HuH-7.5 (cell line): Measurements from ENCODE around the gene ARFGEF3.

Experiments used
- DNase-seq: peaks from one replicate; pipeline ENCODE4 v3.0.0; 2011; ENCODE audit warnings: low spot score

The ARFGEF3 gene

DNA sequence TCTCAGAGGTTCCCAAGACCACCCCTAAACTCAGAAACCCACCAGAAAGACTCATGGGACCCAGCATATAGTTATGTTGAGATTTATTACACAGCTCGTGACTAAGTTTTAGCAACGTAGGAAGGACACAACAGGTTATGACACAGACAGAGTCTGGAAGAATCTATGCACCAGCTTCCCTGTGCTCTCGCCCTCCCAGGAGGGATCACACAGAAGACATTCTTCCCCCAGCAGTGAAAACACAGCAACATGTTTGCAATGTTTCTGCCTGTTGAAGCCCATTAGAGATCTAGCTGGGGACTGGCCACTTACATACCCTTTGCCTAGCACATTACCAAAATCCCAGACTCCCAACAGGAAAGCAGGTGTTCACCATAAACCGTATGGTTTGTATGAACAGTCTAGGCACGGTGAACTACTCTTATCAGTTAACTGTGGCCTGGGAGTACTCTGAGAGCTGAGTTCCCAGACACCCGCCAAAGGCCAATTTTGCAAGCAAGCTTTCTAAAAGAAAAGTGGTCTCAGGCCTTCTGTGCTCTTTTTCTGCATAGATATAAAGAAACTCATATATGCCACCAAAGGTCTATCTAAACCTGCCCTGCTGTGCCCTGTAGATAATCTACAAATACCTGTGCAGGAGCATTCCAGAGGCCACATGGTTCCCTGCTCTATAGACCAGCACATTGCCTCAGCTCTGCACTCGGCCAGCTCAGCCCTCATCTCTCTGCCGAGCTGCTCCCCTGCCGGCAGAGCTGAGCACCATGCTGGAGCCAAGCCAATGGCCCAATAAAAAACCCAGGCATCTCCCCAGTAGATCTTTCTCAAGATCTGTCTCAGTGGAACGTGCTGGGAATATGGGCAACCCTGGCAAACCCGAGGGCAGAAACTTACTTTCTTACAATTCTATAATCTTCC is 146.3 kb downstream of the ARFGEF3 start:
- DNase-seq, result no peak

- no peak for DNase-seq
Measured at GRCh38 chr6:138308731-138309110, 147.0 kb downstream of the ARFGEF3 start.

DNA sequence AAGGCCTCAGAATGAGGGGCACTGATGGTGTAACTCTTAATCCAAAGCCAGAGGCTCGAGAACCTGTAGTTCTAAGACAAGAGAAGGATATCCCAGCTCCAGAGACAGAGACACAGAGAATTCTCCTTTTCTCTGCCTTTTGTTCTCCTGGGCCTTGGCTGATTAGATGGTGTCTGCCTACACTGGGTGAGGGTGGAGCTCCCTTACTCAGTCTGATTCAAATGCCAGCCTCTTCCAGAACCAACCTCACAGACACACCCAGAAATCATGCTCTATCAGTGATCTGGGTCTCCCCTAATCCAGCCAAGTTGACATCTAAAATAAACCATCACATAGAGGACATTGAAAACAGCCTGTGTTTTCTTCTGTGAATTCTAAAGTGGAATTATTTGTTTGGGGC is 148.0 kb downstream of the ARFGEF3 start:
- DNase-seq, result no peak

DNA sequence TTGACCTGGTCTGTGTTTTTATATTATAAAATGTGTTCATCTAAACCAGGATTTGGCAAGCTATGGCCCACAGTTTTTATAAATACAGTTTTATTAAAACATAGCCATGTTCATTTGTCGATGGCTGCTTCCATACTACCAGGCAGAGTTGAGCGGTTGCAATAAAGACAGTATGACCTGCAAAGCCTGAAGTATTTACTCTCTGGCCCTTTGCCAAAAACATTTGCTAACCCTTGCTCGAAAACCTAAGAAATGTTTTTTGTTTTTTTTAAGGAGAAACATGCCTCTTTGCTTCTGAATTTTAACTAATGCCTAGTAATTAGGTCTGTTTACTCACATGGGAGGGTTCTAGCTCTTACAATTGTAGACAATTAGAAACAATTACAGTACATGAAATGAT is 148.6 kb downstream of the ARFGEF3 start:
- no peak for DNase-seq

DNA sequence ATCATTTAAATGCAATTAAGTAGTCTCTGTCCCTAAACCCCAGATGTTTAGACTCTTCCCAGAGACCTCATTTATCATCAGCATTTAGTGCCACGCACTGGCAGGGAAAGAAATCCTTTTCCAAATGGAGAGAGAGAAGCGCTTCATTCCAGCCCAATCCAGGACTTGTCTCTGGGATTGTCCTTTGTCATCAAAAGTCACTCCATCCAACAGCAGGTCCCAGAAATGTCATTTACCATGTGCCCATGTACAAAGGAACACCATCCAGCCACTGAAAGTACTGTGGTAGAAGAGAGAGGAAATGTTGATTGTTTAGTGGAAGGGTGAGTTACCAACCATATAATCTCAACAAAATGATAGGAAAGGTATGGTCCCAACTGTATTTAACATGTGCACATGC is 149.1 kb downstream of the ARFGEF3 start:
- no peak for DNase-seq

DNA sequence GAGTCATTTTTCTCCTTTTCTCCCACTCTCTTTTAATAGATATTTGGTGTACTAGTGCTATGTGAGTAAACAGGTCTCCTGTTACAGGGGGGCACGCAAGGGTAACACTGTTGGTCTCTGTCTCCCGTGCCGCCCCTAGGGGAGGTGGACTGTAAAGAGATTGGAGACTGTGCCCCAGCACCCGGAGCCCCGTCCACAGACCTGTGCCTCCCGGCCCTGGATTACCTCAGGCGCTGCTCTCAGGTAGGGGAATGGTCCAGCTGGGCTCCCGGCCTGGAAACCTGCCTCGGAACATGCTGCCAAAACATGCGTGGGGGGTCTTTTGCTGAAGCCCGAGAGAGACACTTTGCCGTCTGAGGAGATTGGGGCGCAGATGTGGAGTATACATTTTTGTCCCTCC is 149.5 kb downstream of the ARFGEF3 start:
- no peak for DNase-seq

- no peak for DNase-seq
Measured at GRCh38 chr6:138318741-138319375, 157.1 kb downstream of the ARFGEF3 start.

GRCh38 chr6:138321934-138322333 is 160.2 kb downstream of the ARFGEF3 start:
- no peak for DNase-seq

DNA sequence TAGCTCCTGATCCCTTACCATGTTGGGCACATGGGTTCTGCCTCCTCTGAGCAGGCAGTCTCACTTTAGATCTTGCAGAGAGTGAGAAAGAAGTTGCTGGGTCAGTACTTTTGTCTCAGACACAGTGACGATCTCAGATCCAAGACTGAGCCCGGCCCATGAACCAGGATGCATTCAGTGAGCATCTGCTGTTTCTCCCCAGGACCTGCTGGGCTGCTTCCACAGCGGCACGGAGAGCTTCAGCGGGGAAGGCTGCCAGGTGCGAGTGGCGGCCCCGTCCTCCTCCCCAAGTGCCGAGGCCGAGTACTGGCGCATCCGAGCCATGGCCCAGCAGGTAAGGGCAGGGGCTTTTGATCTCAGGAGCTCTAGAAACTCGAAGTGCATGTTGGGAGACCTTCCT is 162.1 kb downstream of the ARFGEF3 start:
- no peak for DNase-seq

GRCh38 chr6:138328210-138328609 is 166.5 kb downstream of the ARFGEF3 start:
- no peak for DNase-seq

GRCh38 chr6:138330763-138331162 is 169.0 kb downstream of the ARFGEF3 start:
- DNase-seq, result no peak

DNA sequence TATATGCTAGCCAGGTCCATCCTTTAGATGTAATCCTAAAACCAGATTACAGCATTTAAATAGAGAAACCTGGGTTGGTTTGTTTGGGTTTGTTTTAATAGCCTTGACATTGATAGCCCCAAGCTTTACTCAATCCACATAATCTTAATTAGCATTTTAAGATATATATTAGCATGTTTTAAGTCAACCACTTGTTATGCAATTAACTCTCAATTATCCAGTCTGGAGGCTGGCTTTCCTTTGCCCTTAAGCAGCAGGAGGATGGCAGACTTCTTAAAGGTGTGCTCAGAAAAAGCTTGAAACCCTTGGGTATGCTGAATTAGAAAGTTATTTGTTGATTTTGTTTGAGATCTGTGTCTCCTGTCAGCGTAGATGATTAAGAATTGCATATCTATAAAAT is 169.7 kb downstream of the ARFGEF3 start:
- no peak for DNase-seq

DNA sequence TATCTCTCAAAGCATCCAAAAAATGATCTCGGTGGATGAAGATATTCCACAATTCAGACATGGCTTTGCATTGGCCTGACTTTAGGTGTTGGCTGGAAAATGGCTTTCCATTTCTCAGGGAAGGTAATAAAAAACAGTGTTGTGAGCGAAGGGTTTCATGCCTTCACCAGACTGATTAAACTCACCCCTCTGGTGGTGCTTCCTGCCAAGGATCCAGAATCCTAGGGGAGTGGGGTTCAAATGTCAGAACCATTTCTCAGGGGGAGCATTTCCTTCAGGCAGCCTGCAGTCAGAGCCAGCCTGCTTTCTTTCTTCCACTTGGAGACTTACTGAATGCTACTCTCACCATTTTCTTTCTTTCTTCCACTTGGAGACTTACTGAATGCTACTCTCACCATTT is 170.2 kb downstream of the ARFGEF3 start:
- DNase-seq, result no peak

GRCh38 chr6:138334000-138334399 is 172.3 kb downstream of the ARFGEF3 start:
- DNase-seq, result no peak

- DNase-seq, result no peak
Measured at GRCh38 chr6:138334963-138335362, 173.2 kb downstream of the ARFGEF3 start.

DNA sequence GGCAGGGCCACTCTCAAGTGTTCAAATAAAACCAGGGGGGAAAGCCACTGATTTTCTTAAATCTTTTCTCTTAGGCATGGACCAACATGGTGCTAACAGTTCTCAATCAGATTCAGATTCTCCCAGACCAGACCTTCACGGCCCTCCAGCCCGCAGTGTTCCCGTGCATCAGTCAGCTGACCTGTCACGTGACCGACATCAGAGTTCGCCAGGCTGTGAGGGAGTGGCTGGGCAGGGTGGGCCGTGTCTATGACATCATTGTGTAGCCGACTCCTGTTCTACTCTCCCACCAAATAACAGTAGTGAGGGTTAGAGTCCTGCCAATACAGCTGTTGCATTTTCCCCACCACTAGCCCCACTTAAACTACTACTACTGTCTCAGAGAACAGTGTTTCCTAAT is 174.5 kb downstream of the ARFGEF3 start:
- no peak for DNase-seq

DNA sequence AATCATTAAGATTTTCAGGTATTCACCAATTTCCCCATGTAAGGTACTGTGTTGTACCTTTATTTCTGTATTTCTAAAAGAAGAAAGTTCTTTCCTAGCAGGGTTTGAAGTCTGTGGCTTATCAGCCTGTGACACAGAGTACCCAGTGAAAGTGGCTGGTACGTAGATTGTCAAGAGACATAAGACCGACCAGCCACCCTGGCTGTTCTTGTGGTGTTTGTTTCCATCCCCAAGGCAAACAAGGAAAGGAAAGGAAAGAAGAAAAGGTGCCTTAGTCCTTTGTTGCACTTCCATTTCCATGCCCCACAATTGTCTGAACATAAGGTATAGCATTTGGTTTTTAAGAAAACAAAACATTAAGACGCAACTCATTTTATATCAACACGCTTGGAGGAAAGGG is 175.3 kb downstream of the ARFGEF3 start:
- DNase-seq, result no peak

- DNase-seq, result no peak
Measured at GRCh38 chr6:138339024-138339423, 177.3 kb downstream of the ARFGEF3 start.

- DNase-seq, result no peak
Measured at GRCh38 chr6:138341176-138341575, 179.4 kb downstream of the ARFGEF3 start.

DNA sequence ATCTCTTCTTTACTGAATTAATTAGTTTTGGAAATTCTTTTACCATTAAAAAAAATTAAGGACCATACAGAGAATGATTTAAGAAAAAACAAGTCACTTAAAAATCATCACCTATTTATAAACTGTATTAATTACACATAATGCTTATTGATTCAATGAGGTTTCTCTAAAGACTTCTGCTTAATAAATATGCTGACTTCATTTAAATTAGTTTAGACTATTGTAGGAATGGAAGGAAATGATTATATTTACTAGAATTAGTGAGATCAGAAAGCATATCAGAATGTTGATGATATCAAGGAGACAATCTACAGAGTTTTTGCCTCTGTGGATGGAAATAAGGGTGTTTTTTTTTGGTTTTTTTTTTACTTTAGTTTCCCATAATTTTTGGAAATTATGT is 181.4 kb downstream of the ARFGEF3 start:
- no peak for DNase-seq

- no peak for DNase-seq
Measured at GRCh38 chr6:138345565-138346285, 184.0 kb downstream of the ARFGEF3 start.

DNA sequence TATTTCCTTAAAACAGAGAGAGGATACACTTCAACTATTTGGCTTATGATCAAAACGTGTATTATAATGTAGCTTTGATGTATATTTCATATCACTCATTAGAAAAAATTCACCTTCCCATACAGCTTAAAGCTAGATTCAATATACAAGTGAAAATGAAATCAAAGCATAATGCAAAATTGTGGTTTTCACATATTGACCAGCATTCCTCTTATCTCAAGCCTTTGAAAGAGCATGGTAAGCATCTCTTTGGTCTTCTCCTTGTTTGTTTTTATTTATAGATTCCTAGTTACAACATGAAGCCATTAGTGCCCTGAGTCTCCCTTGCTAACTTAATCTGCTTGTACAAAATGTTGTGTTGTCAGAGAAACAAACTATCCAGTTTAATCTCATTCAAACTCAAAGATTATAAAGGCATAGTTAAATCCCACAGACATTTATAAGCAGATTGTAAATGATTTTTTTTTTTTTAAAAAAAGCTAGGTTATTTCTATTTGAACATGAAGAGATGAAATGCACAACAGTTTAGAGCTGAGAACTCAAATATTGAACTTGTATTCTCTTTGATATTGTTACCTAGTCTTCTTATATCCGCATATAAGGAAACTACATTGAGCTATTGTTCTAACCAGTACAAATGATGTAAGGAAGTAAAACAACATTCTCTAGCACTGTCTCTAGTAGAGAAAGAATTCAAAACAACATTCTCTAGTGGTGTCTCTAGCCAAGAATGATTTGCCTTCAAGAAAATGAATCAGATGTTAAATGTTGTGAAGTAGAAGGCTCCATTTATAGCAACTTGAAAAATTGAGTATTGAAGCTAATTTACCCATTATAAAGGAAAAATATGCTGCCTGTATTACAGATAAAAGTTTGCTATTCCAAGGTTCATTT is 184.8 kb downstream of the ARFGEF3 start:
- DNase-seq, result no peak
